SU-DHL-6 (cell line): ENCODE measurements around the gene WTAP.

ENCODE experiments used
- H2AFZ ChIP-seq: fragments of 200-600 bp; sonication (generic); 2 replicates; pipeline ENCODE4 v1.6.1; 2014; ENCODE audit warnings: low read depth, mild to moderate bottlenecking, moderate library complexity, mixed read lengths, antibody characterized with exemption, low read length; ENCODE audit not compliant: severe bottlenecking
- H3F3A ChIP-seq: fragments of 200-600 bp; shearing (Covaris generic); 2 replicates; pipeline ENCODE4 v1.6.0; 2016; ENCODE audit warnings: antibody characterized with exemption, mild to moderate bottlenecking; ENCODE audit not compliant: insufficient read depth
- H3K27ac ChIP-seq: fragments of 200-600 bp; sonication (generic); 2 replicates; pipeline ENCODE4 v1.5.1; 2016; ENCODE audit warnings: low read depth, mild to moderate bottlenecking, low read length, moderate library complexity, mixed read lengths
- H3K27me3 ChIP-seq: fragments of 200-600 bp; sonication (generic), shearing (Covaris generic); 2 replicates; pipeline ENCODE4 v1.6.0; 2014; ENCODE audit warnings: mild to moderate bottlenecking, low read length
- H3K36me3 ChIP-seq: fragments of 200-600 bp; sonication (generic); 2 replicates; pipeline ENCODE4 v1.6.1; 2014; ENCODE audit warnings: mild to moderate bottlenecking, low read length, mixed read lengths
- H3K4me2 ChIP-seq: fragments of 300-600, 200-600 bp; shearing (Covaris generic), sonication (generic); 2 replicates; pipeline ENCODE4 v1.6.0; 2014; ENCODE audit warnings: low read length, low read depth, mild to moderate bottlenecking; ENCODE audit not compliant: poor library complexity, severe bottlenecking
- H3K4me3 ChIP-seq: fragments of 200-600 bp; sonication (generic); 2 replicates; pipeline ENCODE4 v1.5.1; 2014; ENCODE audit warnings: antibody characterized with exemption, low read length, mild to moderate bottlenecking, mixed read lengths; ENCODE audit not compliant: insufficient read depth, poor library complexity, severe bottlenecking
- H3K79me2 ChIP-seq: fragments of 200-600 bp; sonication (generic); 2 replicates; pipeline ENCODE4 v1.6.1; 2014; ENCODE audit warnings: mild to moderate bottlenecking, low read length, moderate library complexity; ENCODE audit not compliant: insufficient read depth
- H3K9ac ChIP-seq: fragments of 200-600 bp; sonication (generic); 2 replicates; pipeline ENCODE4 v1.7.0; 2014; ENCODE audit warnings: mild to moderate bottlenecking, low read length
- H3K9me2 ChIP-seq: fragments of 200-600 bp; sonication (generic); replicated peaks from 2 replicates; pipeline ENCODE4 v1.6.1; 2014; ENCODE audit warnings: low read length; ENCODE audit not compliant: insufficient read depth
- H3K9me3 ChIP-seq: fragments of 200-600 bp; sonication (generic); 2 replicates; pipeline ENCODE4 v1.6.1; 2014; ENCODE audit warnings: low read length, mixed read lengths; ENCODE audit not compliant: insufficient read depth
- H4K20me1 ChIP-seq: fragments of 200-600 bp; sonication (generic); 2 replicates; pipeline ENCODE4 v1.6.1; 2014; ENCODE audit warnings: low read depth, mild to moderate bottlenecking, antibody characterized with exemption, low read length, moderate library complexity, mixed read lengths
- EZH2phosphoT487 ChIP-seq: fragments of 200-600 bp; sonication (generic), shearing (Covaris generic); conservative IDR thresholded peaks from 2 replicates; pipeline ENCODE4 v1.6.1; 2018; ENCODE audit warnings: mild to moderate bottlenecking, antibody characterized with exemption, low read length, moderate library complexity, mixed read lengths
- TF ChIP-seq, protein P1 (sequence below): fragments of 200-600 bp; sonication (generic); IDR thresholded peaks from one replicate; pipeline ENCODE4 v1.5.1; 2017; ENCODE audit warnings: antibody characterized with exemption, mild to moderate bottlenecking, low read length, moderate library complexity; ENCODE audit not compliant: insufficient read depth, poor library complexity, severe bottlenecking

WTAP gene

DNA sequence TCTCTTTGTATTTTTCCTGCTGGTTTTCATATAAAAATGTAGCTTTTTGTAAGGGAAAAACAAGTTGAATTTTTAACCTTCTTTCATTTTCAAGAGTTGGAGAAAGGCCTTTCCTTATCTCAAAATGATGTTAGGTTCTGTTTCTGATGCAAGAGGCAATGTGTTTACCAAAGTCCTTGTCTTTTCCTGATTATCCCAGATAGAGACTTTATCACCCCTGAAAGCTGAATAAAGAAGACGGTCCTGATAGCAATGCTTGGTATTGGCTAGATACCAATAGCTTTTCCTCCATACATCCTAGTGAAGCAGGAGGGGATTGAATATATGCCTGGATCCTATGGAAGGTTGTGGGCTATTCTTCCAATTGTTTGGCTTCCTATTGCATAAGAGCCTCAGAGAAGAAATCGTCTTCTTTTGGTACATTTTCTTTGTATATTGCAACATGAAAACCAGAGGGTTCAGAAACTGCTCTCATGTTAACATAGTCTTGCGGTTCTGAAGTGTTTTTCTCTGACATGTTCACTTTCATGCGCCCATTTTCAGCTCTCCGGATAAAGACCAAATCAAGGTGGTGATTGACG lies 78.2 kb downstream of the WTAP start:
- H3F3A ChIP-seq: no peaks in the 10 kb centered on the region
- no peaks in the 10 kb centered on the region for H3K79me2 ChIP-seq
- no peak overlapping the region for H3K4me2 ChIP-seq
- H3K9me2 ChIP-seq: no peaks in the 10 kb centered on the region
- H3K27ac ChIP-seq: no peak overlapping the region
- no peaks in the 10 kb centered on the region for H3K9me3 ChIP-seq
- no peak overlapping the region for H3K4me3 ChIP-seq
- H4K20me1 ChIP-seq: no peaks in the 10 kb centered on the region
- no peak overlapping the region for H3K9ac ChIP-seq
- TF ChIP-seq EZH2phosphoT487: no peak
- TF ChIP-seq, protein P1, sequence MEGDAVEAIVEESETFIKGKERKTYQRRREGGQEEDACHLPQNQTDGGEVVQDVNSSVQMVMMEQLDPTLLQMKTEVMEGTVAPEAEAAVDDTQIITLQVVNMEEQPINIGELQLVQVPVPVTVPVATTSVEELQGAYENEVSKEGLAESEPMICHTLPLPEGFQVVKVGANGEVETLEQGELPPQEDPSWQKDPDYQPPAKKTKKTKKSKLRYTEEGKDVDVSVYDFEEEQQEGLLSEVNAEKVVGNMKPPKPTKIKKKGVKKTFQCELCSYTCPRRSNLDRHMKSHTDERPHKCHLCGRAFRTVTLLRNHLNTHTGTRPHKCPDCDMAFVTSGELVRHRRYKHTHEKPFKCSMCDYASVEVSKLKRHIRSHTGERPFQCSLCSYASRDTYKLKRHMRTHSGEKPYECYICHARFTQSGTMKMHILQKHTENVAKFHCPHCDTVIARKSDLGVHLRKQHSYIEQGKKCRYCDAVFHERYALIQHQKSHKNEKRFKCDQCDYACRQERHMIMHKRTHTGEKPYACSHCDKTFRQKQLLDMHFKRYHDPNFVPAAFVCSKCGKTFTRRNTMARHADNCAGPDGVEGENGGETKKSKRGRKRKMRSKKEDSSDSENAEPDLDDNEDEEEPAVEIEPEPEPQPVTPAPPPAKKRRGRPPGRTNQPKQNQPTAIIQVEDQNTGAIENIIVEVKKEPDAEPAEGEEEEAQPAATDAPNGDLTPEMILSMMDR: no peak
- H3K36me3 ChIP-seq: no peaks in the 10 kb centered on the region
- H2AFZ ChIP-seq: no peak overlapping the region
- H3K27me3 ChIP-seq: no peaks in the 10 kb centered on the region
